Spleen (tissue), 7 donors: ENCODE data around the gene SELENOI.

ENCODE experiments used
- CTCF ChIP-seq, 11 experiments: fragments of 200-600 bp in 7 of 11; fragments of 450-650 bp in 4 of 11; sonication (generic) in 4 of 11; IDR thresholded peaks in 8 of 11; conservative IDR thresholded peaks in 3 of 11; 1 replicate in 7 of 11; 2 replicates in 4 of 11; pipeline versions ENCODE4 v1.4.0 to v1.8.0; 2016 to 2021; ENCODE audit warnings: antibody characterized with exemption in 11 of 11, inconsistent platforms in 4 of 11, mild to moderate bottlenecking in 1 of 11
- POLR2A ChIP-seq, 3 donors: fragments of 450-650 bp; IDR thresholded peaks; one replicate each; pipeline ENCODE4 v1.5.1; 2017; ENCODE audit warnings: antibody characterized with exemption in 3 of 3, mild to moderate bottlenecking in 1 of 3
- POLR2AphosphoS5 ChIP-seq, 3 donors: sonication (generic); formaldehyde crosslinking; IDR thresholded peaks; one replicate each; pipeline ENCODE4 v1.5.1; 2017; ENCODE audit warnings: antibody characterized with exemption in 3 of 3
- donor health status: DM: no; HTN: no; CAD: no; lungs with moderate emphysema.
- donor health status: DM: no; HTN: no; CAD: no.
- donor health status: DM: no; HTN: no; CAD: no.

- TF ChIP-seq CTCF (IDR thresholded peaks at IDR 0.05 in 8 of 11, conservative IDR thresholded peaks at IDR 0.05 in 3 of 11) (no peak), POLR2AphosphoS5 (IDR thresholded peaks at IDR 0.05) (no peak), POLR2A (IDR thresholded peaks at IDR 0.05) (no peak)
These were observed 65.5 kb downstream of the SELENOI start for GRCh38 chr2:26411419-26411818.
